Iris pigment epithelial cell (primary cell): ENCODE results near the gene ZNF609.
"Not testable (repeated sequence)": the region's sequence is repeated elsewhere in the genome, so short reads cannot be mapped to it uniquely, and the experiment has no call there.

ENCODE experiments used
- DNase-seq: peaks from one replicate; pipeline ENCODE4 v3.0.0-alpha.2; 2011; ENCODE audit warnings: low read depth

The ZNF609 gene

DNA sequence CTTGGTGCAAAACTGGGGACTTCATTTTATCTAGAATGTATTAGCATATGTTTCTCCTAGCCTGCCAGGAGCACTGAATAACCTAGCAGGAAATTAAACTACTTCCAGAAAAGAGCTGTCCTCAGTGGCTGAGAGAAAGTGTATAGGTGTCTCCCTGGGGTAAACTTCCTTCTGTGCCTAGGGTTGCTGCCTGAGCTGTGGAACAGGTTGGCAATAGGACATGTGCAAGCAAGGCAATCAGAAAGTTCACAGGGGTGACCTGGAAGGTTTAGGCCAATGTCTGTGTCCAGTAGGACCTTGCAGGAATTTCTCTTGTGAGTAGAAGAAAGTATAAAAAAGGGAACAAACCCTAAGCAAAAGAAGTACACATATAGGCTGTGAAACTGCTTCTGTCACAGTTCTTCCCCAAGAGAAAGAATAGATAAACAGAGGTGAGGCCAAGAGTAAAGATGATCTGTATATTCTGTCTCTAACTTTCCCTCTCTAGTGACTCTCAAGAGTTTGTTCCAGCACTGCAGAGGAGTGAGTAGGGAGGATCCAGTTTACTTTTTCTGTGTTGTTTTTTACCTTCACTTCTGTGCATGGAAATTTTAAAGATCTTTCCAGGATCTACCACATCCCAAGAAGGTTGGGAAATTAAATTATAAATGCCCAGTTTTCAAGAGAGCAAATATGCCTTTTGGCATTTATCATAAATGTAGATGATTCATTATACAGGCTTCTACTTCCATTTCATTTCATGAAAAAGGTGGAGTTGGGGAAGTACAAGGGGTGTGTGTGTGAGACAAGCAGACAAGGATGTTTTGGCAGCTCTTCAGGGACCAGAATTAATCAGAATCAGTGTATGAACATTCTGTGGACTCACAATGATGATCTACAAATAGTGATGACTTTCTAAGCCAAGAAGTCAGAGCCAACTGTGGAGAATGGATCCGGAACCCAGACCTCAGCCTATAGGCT lies 159.8 kb downstream of the ZNF609 start:
- DNase-seq, result peak; percentile 82

DNA sequence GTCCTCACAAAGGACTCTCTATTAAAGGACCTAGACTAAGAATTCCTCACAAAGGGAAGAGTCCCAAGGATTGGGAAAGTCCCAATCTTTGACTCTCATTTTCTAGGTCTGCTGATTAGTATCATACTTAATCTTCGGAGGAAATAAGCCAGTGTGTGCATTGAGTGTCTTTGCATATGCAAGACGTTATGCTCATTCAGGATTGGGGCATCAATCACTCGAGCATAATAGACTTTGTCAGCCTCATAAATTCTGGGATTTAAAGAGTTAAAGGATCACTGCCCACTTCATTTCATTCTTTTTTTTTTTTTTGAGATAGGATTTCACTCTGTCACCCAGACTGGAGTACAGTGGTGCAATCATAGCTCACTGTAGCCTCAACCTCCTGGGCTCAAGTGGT lies 160.7 kb downstream of the ZNF609 start:
- DNase-seq, result no peak

DNA sequence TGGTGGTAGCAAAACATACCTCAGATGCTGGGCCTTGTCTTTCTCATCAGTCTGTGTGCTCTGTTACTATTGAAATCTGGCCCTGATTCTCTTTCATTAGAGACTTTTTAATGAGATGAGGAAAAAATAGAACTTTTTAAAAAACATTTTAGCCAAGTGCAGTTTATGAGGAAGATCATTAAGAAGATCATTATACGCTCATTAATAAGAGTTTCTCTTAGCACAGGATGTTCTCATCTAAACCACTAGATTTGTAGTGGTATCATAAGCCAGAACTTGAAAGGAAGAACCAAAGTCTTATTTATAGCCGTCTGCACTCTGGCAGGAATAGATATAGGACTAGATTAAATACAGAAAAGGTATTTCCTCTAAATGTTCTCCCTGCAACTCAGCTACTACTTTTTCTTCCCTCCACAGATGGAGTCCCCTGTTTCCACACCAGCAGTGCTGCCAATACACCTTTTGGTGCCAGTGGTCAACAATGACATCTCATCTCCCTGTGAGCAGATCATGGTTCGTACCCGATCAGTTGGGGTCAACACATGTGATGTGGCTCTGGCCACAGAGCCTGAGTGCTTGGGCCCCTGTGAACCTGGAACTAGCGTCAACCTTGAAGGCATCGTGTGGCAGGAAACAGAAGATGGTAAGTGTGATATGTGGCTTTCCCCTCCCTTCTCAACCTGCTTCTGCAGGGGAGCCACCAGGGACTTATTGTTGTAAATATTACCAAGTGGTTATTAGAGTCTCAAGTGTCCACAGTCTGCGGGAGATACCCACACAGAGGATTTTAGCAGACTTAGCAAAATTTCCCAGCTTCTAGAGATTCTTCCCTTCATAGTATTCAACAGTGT lies 162.3 kb downstream of the ZNF609 start:
- no peak for DNase-seq

DNA sequence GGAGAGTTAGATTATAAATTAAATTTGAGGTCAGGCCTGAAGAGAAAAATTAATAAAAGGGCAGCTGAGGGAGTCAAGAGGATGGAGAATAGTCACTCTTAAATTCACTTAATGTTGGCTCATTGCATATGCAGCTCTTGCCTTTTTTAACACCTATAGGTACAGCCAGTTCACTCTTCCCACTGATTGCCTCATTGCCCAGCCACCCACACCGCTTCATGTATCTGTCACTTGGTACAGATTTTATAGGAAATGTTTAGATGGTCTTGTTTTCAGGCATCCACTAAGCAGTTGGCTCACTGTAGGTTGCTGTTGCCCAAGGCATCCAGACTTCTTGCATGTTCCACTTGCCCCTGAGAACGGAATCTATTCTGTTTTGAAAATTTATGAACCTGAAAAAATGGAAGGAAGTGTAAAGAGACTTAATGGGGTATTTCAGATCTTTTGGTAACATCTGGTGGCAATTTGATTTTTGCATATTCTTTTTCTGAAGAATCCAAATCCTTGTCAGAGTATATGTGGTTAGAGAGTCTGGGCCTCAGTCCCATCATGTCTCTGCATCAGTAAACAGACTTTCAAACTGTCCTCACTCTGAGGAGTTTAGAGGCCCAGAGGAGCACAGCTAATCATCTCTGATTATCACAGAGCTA lies 163.1 kb downstream of the ZNF609 start:
- no peak for DNase-seq

DNA sequence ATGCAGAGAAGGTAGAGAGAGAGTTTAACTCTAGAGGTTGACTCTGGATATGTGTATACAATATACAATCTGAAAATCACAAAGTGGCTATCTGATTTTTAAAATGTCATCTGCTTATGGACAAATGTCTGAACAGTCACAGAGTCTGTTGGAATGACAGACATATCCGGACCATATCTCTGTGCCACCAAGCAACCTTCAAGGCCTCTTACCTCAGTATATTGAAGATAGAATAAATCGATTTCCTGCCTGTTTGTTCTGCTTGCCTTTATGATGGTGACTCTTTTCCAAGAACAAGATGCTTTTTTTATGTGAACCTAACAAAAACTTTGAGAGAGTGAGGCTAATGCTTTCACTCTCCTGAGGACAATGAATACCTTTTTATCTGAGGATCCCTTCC lies 163.9 kb downstream of the ZNF609 start:
- DNase-seq, result no peak

DNA sequence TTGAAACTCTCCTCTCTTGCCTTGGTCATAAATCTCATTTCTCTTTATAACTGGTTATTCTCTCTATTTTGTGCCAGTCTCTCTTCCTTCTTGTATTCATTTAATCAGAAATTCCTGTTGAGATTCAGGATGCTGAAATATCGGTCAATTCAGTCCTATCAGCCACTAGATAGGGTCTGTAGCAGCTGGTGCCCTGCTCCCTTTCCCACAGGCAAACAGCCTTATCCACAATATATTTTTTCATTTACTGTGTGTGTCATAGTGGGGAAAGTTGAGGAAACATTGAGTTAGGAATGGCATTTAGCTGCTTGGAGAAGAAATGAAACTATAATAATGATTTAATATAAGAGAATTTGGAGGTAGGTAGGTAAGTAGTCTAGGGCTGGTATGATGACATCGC lies 168.7 kb downstream of the ZNF609 start:
- DNase-seq, result no peak

DNA sequence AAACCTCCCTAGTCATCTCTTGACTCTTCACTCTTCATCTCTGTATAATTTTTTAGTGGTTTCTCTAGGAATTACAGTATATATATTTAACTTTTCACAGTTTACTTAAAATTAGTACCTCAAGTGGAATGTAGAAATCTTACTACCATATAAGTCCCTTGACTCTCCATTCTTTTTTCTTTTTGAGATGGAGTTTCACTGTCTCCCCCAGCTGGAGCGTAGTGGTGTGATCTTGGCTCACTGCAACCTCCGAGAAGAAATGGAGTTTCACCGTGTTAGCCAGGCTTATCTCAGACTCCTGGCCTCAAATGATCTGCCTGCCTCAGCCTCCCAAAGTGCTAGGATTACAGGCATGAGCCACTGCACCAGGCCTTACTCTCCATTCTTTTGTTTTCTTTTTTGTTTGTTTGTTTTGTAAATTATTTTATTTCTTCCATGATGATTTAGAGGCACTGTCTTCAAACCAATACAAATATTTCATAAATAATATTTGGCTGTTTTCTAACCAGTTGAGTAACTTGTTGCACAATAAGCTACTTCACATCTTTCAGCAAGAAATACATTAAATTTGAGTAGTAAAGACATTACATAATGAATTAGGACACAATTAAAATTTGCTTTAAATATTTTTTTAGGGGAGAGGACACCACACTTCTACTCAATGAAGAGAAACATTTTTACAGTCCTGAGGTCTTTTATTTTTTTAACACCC lies 170.2 kb downstream of the ZNF609 start:
- no peak for DNase-seq

DNA sequence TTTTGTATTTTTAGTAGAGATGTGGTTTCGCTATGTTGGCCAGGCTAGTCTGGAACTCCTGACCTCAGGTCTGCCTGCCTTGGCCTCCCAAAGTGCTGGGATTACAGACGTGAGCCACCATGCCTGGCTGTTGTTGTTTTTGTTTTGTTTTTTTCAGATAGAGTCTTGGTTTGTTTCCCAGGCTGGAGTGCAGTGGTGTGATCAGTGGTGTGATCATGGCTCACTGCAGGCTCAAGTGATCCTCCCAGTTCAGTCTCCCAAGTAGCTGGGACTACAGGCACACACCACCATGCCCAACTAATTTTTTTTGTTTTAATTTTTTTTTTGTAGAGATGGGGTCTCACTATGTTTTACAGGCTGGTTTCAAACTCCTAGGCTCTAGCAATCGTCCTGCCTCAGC lies 172.3 kb downstream of the ZNF609 start:
- DNase-seq, result not testable (repeated sequence)

DNA sequence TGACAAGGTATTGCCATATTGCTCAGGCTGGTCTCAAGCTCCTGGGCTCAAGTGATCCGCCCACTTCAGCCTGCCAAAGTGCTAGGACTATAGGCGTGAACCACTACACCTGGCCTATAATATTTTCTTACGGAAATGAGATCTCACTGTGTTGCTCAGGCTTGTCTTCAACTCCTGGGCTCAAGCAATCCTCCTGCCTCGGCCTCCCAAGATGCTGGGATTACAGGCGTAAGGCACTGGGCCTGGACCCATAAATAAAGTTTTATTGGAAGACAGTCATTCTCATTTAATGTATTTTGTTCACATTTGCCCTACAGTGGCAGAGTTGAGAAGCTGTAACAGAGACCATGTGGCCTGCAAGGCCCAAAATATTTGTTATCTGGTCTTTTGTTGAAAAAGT lies 173.0 kb downstream of the ZNF609 start:
- DNase-seq, result no peak

DNA sequence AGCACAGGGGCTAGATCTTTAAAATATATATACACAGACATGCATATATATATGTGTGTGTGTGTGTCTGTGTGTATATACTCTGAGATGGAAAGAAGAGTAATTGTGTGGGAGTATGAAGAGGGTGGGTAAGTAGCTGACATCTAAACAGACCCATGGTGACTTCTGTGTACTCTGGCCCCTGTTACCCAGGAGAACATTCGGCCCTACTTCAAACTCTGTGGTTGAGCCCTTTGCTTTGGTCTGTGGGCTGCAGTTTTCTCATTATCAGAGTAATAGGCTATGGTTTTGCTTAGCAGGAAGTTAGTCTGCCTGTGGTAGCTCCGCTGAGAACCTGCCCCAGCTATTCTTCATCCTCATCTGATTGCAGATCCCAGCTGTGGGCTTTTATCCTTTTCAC lies 173.6 kb downstream of the ZNF609 start:
- DNase-seq, result no peak

DNA sequence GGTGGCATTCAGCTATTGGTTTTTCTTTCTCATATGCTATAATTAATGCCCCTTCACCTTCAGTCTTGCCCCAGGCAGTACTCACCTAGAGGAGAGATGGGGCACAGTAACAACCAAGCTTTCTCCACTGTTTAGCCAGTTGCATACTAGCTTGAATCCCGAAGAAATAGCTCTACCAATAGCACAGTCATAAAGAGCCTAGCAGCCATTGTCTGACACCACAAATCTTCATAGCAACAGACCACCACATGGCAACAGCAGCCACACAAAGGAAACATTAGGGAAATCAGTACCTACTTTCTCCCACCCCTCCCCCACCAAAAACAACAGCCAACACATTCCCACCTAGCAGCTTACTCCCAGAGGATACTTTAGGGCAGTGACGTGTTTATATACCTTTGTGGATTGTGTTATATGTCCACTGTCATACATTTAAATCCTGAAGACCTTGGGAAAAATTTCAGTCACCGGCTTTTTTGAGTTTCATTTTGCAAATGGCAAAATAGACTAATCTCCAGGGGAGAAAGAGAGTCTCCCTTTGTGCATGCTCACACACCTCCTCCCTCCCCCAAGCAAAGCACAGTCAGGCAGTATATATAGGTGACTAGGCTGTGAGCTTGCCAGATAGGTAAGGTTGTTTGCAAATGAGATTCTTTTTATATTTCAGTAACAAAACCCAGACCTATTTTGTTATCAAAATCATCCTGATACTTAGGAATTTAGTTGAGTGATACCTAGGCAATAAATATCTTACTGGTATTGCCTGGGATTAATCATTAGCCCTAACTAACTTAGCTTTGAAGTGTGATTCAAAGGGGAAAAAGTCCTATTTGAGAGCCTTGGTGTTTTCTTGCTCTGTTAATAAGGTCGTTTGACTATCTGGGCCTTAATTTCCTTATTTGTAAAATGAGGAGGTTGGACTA lies 174.5 kb downstream of the ZNF609 start:
- no peak for DNase-seq

DNA sequence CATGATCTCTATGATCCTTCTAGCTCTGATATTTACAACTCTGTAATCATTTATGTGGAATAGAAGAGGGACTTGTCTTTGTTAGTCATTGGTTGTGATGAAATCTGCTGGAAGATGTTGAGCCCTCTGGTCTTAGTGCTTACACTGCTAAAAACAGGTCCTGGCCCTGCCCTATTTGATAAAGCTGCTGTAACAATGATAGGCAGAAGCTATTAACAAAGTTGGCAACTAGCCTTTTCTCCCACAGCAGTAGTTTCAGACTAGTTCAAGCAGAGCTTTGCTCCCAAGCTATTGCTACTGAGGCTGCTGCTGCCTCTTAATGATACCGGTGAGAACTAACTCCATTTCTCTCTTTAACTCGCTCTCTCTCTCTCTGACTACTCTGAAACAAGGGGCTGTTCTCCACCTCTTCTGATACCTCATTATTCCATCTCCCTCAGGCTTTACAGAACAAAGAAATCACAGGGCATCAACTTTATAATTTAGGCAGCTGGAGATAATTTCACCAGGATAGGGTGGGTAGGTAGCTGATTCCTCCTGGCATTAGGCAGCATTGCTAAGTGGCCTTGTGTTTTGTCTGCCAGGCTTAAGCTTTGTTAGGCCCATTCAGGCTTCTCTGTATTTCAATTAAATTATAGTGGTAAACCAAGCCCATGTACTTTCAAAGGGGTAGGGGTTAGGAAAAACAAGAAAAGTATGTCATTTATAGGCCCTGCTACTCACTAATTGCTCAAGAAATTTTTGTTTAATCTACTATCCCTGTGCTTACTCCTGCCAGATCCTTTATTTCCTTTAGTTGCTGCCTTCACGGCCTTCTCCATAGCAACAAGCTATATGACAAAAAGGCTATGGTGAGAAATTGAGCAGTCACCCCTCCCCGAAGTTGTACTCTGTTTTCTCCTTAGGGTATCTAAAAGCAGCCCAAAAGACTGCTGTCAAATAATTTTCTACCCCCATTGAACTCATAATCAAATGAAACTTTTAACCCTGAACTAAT lies 175.4 kb downstream of the ZNF609 start:
- peak; percentile 94 for DNase-seq

DNA sequence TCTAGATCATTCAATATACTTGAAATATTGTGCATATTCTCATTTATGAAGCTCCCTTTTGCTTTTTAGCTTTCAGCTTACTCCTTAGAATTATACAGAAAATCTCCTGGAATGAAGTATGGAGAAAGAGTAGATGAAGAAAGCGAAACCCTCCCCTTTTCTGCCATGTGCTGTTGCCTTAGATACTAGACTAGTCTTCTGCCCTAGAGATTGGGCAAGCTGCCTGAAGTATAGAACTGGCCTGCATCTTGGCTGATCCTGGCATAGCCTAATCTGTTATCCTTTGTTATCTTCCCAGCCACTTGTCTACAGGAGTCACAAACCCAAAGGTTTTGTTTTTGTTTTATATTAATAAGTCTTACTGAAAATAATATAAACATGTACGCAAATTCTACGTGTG lies 176.2 kb downstream of the ZNF609 start:
- DNase-seq, result peak; percentile 47

DNA sequence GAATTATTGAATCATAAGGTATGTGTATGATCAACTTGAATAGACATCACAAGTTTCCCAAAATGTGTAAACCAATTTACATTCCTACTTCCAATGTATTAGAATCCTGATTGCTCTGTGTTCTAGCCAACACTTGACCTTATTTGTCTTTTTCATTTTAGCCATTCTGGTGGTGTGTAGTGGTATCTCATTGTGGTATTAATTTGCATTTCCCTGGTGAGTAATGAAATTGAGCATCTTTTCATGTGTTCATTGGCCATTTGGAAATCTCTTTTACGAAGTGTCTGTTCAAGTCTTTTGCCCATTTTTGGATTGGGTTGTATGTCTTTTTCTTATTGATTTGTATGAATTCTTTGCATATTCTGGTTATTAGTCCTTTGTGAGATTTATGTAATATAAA lies 177.0 kb downstream of the ZNF609 start:
- DNase-seq, result no peak

DNA sequence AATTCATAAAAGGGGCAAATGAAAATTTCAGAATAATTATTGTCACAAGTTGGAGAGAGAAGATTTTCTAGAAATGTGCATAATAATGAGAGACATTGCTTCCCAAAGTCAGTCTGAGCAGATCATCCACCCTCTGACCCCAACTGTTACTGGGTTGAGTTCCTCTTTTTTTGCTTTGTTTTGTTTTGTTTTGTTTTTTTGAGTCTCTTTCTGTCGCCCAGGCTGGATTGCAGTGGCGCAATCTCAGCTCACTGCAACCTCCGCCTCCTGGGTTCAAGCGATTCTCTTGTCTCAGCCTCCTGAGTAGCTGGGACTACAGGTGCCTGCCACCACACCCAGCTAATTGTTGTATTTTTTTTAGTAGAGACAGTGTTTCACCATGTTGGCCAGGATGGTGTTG lies 179.4 kb downstream of the ZNF609 start:
- DNase-seq, result not testable (repeated sequence)

DNA sequence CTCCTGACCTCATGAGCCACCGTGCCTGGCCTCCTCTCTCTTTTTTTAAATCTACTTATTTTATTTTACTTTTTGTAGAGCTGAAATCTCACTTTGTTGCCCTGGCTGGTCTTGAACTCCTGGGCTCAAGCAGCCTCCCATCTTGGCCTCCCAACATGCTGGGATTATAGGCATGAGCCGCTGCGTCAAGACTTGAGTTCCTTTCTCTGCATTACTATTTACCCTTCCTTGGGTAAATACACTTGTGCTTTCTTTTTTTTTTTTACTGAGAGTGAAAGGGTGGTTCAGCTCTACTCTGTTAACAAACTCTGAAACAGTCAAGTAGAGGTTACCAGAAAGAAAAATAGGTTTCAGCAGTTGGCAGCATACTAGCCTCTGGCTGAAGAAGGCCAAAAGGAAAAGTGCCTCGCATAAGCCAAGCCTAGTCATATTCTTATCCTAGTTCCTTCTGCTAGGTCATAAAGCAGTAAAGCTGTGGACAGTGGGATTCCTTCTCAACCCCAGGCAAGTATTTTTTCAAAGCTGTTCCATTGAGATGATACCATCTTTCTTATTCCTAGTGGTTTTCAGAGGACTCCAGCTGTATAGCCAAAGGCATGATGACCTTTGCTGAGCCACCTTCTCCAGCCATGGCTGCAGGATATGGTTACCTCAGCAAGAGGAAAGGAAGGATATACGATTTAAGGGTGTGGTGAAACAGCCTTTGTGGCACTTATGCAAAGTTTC lies 179.9 kb downstream of the ZNF609 start:
- DNase-seq, result no peak

DNA sequence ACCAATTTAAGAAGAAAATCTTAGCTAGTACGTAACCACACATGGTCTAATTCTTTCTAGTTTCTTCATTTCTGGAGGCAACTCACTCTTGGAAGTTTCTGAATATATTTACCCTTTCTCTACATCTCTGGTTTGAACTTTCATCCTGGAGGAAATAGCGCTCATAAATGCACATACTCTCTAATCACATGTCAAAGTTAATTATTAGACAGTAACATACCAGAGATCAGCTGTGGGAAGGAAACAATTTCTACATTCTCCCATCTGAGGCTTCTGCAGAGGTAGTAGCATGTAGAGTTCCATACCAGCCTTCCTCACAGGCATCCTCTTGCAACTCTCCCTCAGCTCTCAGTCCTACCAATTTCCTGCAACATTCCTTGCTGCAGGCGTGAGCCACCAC lies 182.5 kb downstream of the ZNF609 start:
- no peak for DNase-seq

DNA sequence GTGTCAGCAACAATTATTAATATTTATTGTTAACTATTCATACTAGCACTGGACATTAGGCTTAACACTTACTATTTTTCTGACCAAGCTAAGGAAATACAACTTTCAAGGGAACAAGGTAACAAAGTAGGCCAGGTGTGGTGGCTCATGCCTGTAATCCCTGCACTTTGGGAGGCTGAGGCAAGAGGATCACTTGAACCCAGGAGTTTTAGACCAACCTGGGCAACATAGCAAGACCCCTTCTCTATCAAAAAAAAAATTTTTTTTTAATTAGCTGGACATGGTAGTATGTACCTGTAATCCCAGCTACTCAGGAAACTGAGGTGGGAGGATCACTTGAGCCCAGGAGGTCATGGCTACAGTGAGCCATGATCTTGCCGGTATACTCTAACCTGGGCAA lies 183.3 kb downstream of the ZNF609 start:
- no peak for DNase-seq

DNA sequence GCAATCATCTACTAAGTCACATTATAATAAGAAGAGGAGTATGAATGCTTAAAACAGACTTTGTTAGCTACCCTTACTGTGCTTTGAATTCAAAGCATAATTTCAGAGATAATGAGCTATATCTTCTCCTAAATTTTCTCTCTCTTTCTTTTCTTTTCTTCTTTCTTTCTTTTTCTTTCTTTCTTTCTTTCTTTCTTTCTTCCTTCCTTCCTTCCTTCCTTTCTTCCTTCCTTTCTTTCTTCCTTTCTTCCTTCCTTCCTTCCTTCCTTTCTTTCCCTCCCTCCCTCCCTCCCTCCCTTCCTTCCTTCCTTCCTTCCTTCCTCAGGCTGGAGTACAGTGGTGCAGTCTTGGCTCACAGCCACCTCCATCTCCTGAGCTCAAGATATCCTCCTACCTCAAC lies 184.4 kb downstream of the ZNF609 start:
- DNase-seq, result not testable (repeated sequence)
